ENCODE results near the gene TET1.

GRCh38 chr10:68586606-68587305 lies 26.6 kb downstream of the TET1 start:
- no peak for TF ChIP-seq CTCF (IDR thresholded peaks at IDR 0.05)
- no peak for TF ChIP-seq ZFX (IDR thresholded peaks at IDR 0.05; ENCODE audit: borderline replicate concordance)
